HG02943 (cell line): Measurements from ENCODE around the gene CYB561D1.
A peak's percentile ranks its signal among the peaks of the same experiment; 100 is the strongest.

Source experiments
- ATAC-seq: cut with Tn5 transposase; IDR thresholded peaks from one replicate; pipeline ENCODE4 v1.9.1; 2021; ENCODE audit warnings: mild to moderate bottlenecking, low read depth, moderate library complexity; ENCODE audit not compliant: unreplicated experiment

CYB561D1 gene

DNA sequence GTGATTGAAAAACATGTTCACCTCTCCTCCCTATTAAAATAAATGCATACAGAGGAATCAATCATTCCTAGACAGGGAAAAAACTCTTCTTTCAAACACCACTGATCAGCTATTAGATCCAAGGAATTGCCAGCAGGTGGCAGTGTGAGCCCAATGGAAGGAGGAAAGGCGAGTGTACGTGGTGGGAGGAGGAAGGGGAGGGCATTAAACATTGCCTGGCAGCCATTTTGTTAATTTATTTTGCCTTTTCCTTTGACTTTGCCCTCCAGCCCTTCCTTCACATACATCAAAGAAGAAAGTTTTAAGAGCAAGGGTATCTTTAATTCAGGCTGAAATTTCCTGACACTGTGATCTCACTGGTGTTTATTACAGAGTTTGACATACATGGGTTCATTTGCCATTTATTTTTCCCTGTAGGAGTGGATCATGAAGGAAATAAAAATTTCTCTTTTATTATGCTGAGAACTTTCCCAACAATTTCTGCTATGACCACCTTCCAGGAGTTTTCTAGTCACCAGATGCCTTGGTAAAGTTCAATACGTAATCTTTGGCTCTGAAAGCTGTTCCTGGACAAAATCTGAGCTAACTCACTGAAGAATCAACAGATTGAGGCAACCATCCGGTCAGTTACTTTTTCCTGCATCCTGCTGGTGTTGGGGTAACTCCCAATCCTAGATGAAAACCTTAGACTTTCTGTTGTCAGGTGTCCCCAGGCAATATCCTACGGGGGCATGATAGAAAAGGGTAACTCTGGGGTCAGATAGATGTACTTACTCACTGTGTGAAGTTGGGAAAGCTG, 52.6 kb downstream of the CYB561D1 start:
- no peak for ATAC-seq

GRCh38 chr1:109547463-109548320, 53.8 kb downstream of the CYB561D1 start:
- ATAC-seq = peak; percentile 29

DNA sequence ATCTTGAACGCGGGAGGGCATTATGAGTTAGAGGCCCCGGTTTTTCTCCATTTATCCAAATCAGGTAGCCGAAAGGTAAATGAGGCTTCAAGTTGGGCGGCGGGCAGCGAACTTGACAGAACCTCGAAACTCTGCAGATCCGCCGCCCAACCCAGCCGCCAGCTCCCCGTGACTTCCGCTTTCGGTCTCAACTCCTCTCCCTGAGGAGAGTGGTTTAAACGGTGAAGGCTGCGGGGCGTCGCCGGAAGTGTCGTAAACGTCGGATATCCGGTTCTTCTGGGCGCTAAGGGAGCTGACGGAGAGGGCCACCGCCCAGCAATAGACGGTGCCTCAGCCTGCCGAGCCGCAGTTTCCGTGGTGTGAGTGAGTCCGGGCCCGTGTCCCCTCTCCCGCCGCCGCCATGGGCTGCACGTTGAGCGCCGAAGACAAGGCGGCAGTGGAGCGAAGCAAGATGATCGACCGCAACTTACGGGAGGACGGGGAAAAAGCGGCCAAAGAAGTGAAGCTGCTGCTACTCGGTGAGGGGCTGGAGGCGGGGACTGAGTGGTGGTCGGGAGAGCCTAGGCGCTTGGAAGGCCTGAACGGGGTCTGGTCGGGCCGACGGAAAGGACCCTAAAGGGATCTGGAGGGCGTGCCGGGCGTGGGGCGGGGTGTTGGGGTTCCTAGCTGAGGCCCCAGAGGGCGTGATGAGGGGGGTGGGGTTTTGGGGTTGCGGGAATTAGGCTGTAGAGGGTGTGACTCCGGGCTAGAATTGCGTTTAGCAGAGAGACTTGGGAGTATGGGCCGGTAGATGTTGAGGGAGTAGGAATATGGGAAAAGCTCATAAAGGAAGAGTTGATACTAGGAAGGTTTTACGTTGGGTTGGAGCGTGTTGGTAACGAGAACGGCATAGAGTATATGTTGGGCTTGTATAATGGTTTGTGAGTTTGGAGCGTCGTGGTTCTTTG, 54.7 kb downstream of the CYB561D1 start, which contains the start of gene GNAI3:
TSS of gene GNAI3 (plus strand) at position 295 of the 947 bp plus-strand sequence. CDS start at position 401, 106 bp downstream.
- peak; percentile 86 for ATAC-seq
